IMR-90 (cell line): ENCODE data around the gene FAM20B. TPM values are rescaled to one million over a fixed set of nuclear protein-coding genes. Genes with fewer than 3 reads are reported as not detected.
A peak's percentile ranks its signal among the peaks of the same experiment; 100 is the strongest.

Source experiments
- ATAC-seq: fragments of 200-7000 bp; cut with Tn5 transposase; 2 replicates; pipeline ENCODE4 v1.9.1; 2020; ENCODE audit warnings: low read depth, mild to moderate bottlenecking, moderate library complexity
- BruUV-seq: library from RNA; stranded (reverse); fragments of 400-500 nt; replicated peaks from 2 replicates; lab custom pipeline; 2021; lab: Mats Ljungman, UMichigan
- CTCF ChIA-PET: fragments of 300-600 bp; formaldehyde crosslinking; extraction: SDS; loops from one replicate; lab custom pipeline; 2021; ENCODE audit warnings: antibody characterized with exemption; lab: Yijun Ruan, JAX
- POLR2A ChIA-PET: fragments of 300-600 bp; sonication (Branson Sonifier 250); formaldehyde crosslinking; loops from one replicate; lab custom pipeline; 2022; ENCODE audit warnings: antibody characterized with exemption; ENCODE audit not compliant: unreplicated experiment; lab: Charles Lee
- DNase-seq: peaks from one replicate; pipeline ENCODE4 v3.0.0; 2013
- H2AFZ ChIP-seq: replicated peaks from 2 replicates; pipeline ENCODE3; 2013; ENCODE audit warnings: low read length, mild to moderate bottlenecking; ENCODE audit not compliant: poor library complexity
- H2AK5ac ChIP-seq: 2 replicates; pipeline ENCODE4 v1.6.1; 2013; ENCODE audit warnings: low read depth, low read length, inconsistent platforms
- H2AK9ac ChIP-seq: replicated peaks from 2 replicates; pipeline ENCODE3; 2013; ENCODE audit warnings: mild to moderate bottlenecking, low read depth, low read length, moderate library complexity; ENCODE audit not compliant: poor library complexity
- H2BK120ac ChIP-seq: 2 replicates; pipeline ENCODE4 v1.6.1; 2013; ENCODE audit warnings: low read depth, low read length, inconsistent platforms
- H2BK15ac ChIP-seq: 3 replicates; pipeline ENCODE4 v1.6.1; 2013; ENCODE audit warnings: low read depth, low read length, inconsistent platforms
- H2BK20ac ChIP-seq: 2 replicates; pipeline ENCODE4 v1.6.1; 2013; ENCODE audit warnings: low read depth, mild to moderate bottlenecking, inconsistent platforms, low read length, moderate library complexity
- H2BK5ac ChIP-seq: 2 replicates; pipeline ENCODE4 v1.6.1; 2013; ENCODE audit warnings: mild to moderate bottlenecking, low read depth, low read length, inconsistent platforms; ENCODE audit not compliant: poor library complexity, severe bottlenecking
- H3K14ac ChIP-seq: replicated peaks from 2 replicates; pipeline ENCODE4 v1.6.1; 2013; ENCODE audit warnings: low read depth, low read length, inconsistent platforms
- H3K18ac ChIP-seq: 2 replicates; pipeline ENCODE4 v1.6.1; 2013; ENCODE audit warnings: low read depth, low read length, control low read depth
- H3K23ac ChIP-seq: 2 replicates; pipeline ENCODE4 v1.6.1; 2013; ENCODE audit warnings: low read depth, low read length, inconsistent platforms
- H3K27ac ChIP-seq: 2 replicates; pipeline ENCODE4 v1.5.1; 2013; ENCODE audit warnings: mild to moderate bottlenecking, control low read depth, low read length; ENCODE audit not compliant: insufficient read depth
- H3K27me3 ChIP-seq: 2 replicates; pipeline ENCODE4 v1.6.1; 2013; ENCODE audit warnings: low read length; ENCODE audit not compliant: control insufficient read depth, insufficient read depth
- H3K36me3 ChIP-seq: 2 replicates; pipeline ENCODE4 v1.6.1; 2013; ENCODE audit warnings: low read length, mixed read lengths; ENCODE audit not compliant: control insufficient read depth, insufficient read depth
- H3K4ac ChIP-seq: 2 replicates; pipeline ENCODE4 v1.6.1; 2013; ENCODE audit warnings: low read depth, low read length, inconsistent platforms
- H3K4me1 ChIP-seq: 2 replicates; pipeline ENCODE4 v1.6.1; 2013; ENCODE audit warnings: low read length, mixed read lengths; ENCODE audit not compliant: control insufficient read depth, insufficient read depth
- H3K4me2 ChIP-seq: 2 replicates; pipeline ENCODE4 v1.6.1; 2013; ENCODE audit warnings: low read depth, mild to moderate bottlenecking, control low read depth, low read length, moderate library complexity
- H3K4me3 ChIP-seq: 2 replicates; pipeline ENCODE4 v1.5.1; 2013; ENCODE audit warnings: low read depth, mild to moderate bottlenecking, control low read depth, low read length, moderate library complexity; ENCODE audit not compliant: insufficient read depth
- H3K56ac ChIP-seq: 2 replicates; pipeline ENCODE4 v1.6.1; 2013; ENCODE audit warnings: low read length, inconsistent platforms; ENCODE audit not compliant: insufficient read depth; ENCODE audit errors: extremely low read depth
- H3K79me1 ChIP-seq, 2 experiments: 2 replicates each; pipeline ENCODE4 v1.6.1; 2013; ENCODE audit warnings: low read length in 2 of 2, inconsistent platforms in 1 of 2, low read depth in 1 of 2
- H3K9ac ChIP-seq: 2 replicates; pipeline ENCODE4 v1.6.1; 2013; ENCODE audit warnings: low read depth, low read length, control low read depth
- H3K9me1 ChIP-seq: 2 replicates; pipeline ENCODE4 v1.6.1; 2013; ENCODE audit warnings: low read length, inconsistent platforms; ENCODE audit not compliant: insufficient read depth
- H3K9me3 ChIP-seq: 2 replicates; pipeline ENCODE4 v1.6.1; 2013; ENCODE audit warnings: low read length; ENCODE audit not compliant: control insufficient read depth, insufficient read depth
- H4K20me1 ChIP-seq: 2 replicates; pipeline ENCODE4 v1.6.1; 2013; ENCODE audit warnings: low read length, inconsistent platforms; ENCODE audit not compliant: insufficient read depth
- H4K5ac ChIP-seq: 2 replicates; pipeline ENCODE4 v1.6.1; 2013; ENCODE audit warnings: mild to moderate bottlenecking, low read depth, low read length, control low read depth
- H4K8ac ChIP-seq, 2 experiments: 2 replicates each; pipeline ENCODE4 v1.6.1; 2013; ENCODE audit warnings: low read depth in 2 of 2, low read length in 2 of 2, control low read depth in 1 of 2, inconsistent platforms in 1 of 2
- H4K91ac ChIP-seq: 2 replicates; pipeline ENCODE4 v1.6.1; 2013; ENCODE audit warnings: low read depth, low read length, inconsistent platforms; ENCODE audit not compliant: insufficient read depth
- BHLHE40 ChIP-seq: fragments of 150-350 bp; IDR thresholded peaks from 2 replicates; pipeline ENCODE4 v1.6.1; 2016; ENCODE audit warnings: mild to moderate bottlenecking, low read depth, low read length
- CEBPB ChIP-seq: IDR thresholded peaks from 2 replicates; pipeline ENCODE4 v1.6.1; 2012; ENCODE audit warnings: low read depth, low read length, improper control_type of control experiment
- CHD1 ChIP-seq: IDR thresholded peaks from 2 replicates; pipeline ENCODE4 v1.6.1; 2012; ENCODE audit warnings: low read depth, low read length, improper control_type of control experiment
- CTCF ChIP-seq: conservative IDR thresholded peaks from 2 replicates; pipeline ENCODE4 v1.5.1; 2012; ENCODE audit warnings: mild to moderate bottlenecking, low read depth, low read length, improper control_type of control experiment
- FOS ChIP-seq: fragments of 150-350 bp; IDR thresholded peaks from 2 replicates; pipeline ENCODE4 v1.6.1; 2016; ENCODE audit warnings: low read depth, low read length
- MAFK ChIP-seq: IDR thresholded peaks from 2 replicates; pipeline ENCODE4 v1.6.1; 2012; ENCODE audit warnings: low read depth, low read length, improper control_type of control experiment
- MAZ ChIP-seq: IDR thresholded peaks from 2 replicates; pipeline ENCODE4 v1.6.1; 2012; ENCODE audit warnings: low read depth, mild to moderate bottlenecking, low read length, improper control_type of control experiment, moderate library complexity, borderline replicate concordance
- MXI1 ChIP-seq: IDR thresholded peaks from 2 replicates; pipeline ENCODE4 v1.6.1; 2012; ENCODE audit warnings: low read depth, mild to moderate bottlenecking, low read length, moderate library complexity, borderline replicate concordance
- NFE2L2 ChIP-seq: fragments of 150-350 bp; IDR thresholded peaks from 2 replicates; pipeline ENCODE4 v1.6.1; 2016; ENCODE audit warnings: low read depth, mild to moderate bottlenecking, low read length
- POLR2A ChIP-seq: IDR thresholded peaks from 2 replicates; pipeline ENCODE4 v1.6.1; 2012; ENCODE audit warnings: mild to moderate bottlenecking, low read depth, low read length
- RCOR1 ChIP-seq: IDR thresholded peaks from 2 replicates; pipeline ENCODE4 v1.6.1; 2012; ENCODE audit warnings: mild to moderate bottlenecking, low read length, improper control_type of control experiment; ENCODE audit not compliant: insufficient replicate concordance
- RFX5 ChIP-seq: IDR thresholded peaks from 2 replicates; pipeline ENCODE4 v1.8.0; 2012; ENCODE audit warnings: low read depth, mild to moderate bottlenecking, low read length, moderate library complexity
- SMC3 ChIP-seq: fragments of 150-350 bp; IDR thresholded peaks from 2 replicates; pipeline ENCODE4 v1.6.1; 2016; ENCODE audit warnings: low read depth, mild to moderate bottlenecking, antibody characterized with exemption, low read length, moderate library complexity
- WGBS, 2 experiments: methylation state at CpG; one replicate each; pipeline versions ENCODE4 v1.1.5 to v1.1.7; 2013; ENCODE audit warnings: missing lambda C conversion rate in 2 of 2; ENCODE audit not compliant: insufficient read length in 1 of 2; ENCODE audit errors: extremely low coverage in 2 of 2; 5-methylcytosine and 5-hydroxymethylcytosine counted together
- dilution Hi-C: fragments of 300-500 bp; cut with HindIII; formaldehyde crosslinking; loops from one replicate; pipeline ENCODE4 v1.14.3; 2018; ENCODE audit warnings: low sequenced_read_pairs; ENCODE audit not compliant: unreplicated experiment
- in situ Hi-C: fragments of 300-500 bp; cut with MboI; formaldehyde crosslinking; loops from 3 replicates; pipeline ENCODE4 v1.14.3; 2019; ENCODE audit warnings: low sequenced_read_pairs, inconsistent platforms, mixed read lengths
- intact Hi-C: fragments of 100-400 bp; cut with micrococcal nuclease; formaldehyde crosslinking; loops from 2 replicates; pipeline ENCODE4 v1.10.0; 2022
- polyA plus RNA-seq, 3 experiments: library from polyadenylated mRNA; depleted of rRNA; stranded (reverse); fragments of >200 nt; gene quantifications; 2 replicates each; pipeline ENCODE4 v1.2.3, GENCODE V29; 2012; ENCODE audit warnings: low replicate concordance in 1 of 3
- total RNA-seq: library from RNA; depleted of rRNA; stranded (reverse); fragments of >200 nt; gene quantifications from 2 replicates; pipeline ENCODE4 v1.2.3, GENCODE V29; 2012
- TF ChIP-seq, protein P1 (sequence below): fragments of 150-350 bp; IDR thresholded peaks from 2 replicates; pipeline ENCODE4 v1.6.1; 2017; ENCODE audit warnings: mild to moderate bottlenecking, antibody characterized with exemption, low read length, low read depth

Gene FAM20B
- total and polyA plus RNA-seq, 2 of the 4 experiments (the other 2 are of a cell fraction), result 17.1 to 38.4 TPM

- TF ChIP-seq NFE2L2, result no peak
Observed at GRCh38 chr1:179091691-179092165, 66.0 kb downstream of the FAM20B start (continued).

GRCh38 chr1:179092896-179093461, 67.3 kb downstream of the FAM20B start:
- Histone ChIP-seq H3K14ac (no peak overlapping the region), H4K91ac (no peak overlapping the region), H4K20me1 (0 out of 2 replicates have a peak, but pooled peaks cover 3% of the 10 kb centered on the region), H3K9me1 (peaks cover 21% of the 10 kb centered on the region), H2AK5ac (no peak overlapping the region), H3K79me1 (peaks cover 0 to 72% of the 10 kb centered on the region in 2 experiments; a peak in 2 of 4 replicates), H2BK5ac (no peak overlapping the region), H2BK120ac (no peak overlapping the region), H3K36me3 (peaks cover 50% of the 10 kb centered on the region), H3K4me1 (peaks cover 10% of the 10 kb centered on the region), H3K56ac (no peak overlapping the region), H3K9ac (no peak overlapping the region), H3K27me3 (no peaks in the 10 kb centered on the region), H3K9me3 (no peaks in the 10 kb centered on the region), H3K18ac (no peak overlapping the region), H4K8ac (no peak overlapping the region), H4K5ac (no peak overlapping the region), H2AFZ (no peak overlapping the region), H3K23ac (no peak overlapping the region), H3K4me3 (no peak overlapping the region), H2BK15ac (no peak overlapping the region), H2AK9ac (peak overlapping the region; percentile 73), H3K4ac (no peak overlapping the region), H2BK20ac (no peak overlapping the region), H3K27ac (no peak overlapping the region), H3K4me2 (no peak overlapping the region)
- ChIA-PET POLR2A (no interaction called here), CTCF (no interaction called here)
- in situ Hi-C loops, result no loop called here
- BruUV-seq, result no TSS peak
- no peak for DNase-seq
- dilution Hi-C loops, result no loop called here
- intact Hi-C loops, result no loop called here
- 83% methylated on average over 6 of the region's 9 CpGs; no CpG with 5 or more reads in 1 of the 2 experiments for WGBS, 2 experiments
- ATAC-seq, result no peak
- TF ChIP-seq FOS (no peak), MAZ (no peak), CTCF (no peak), CEBPB (no peak), RCOR1 (no peak), RFX5 (no peak), MXI1 (no peak), POLR2A (no peak), BHLHE40 (no peak), SMC3 (no peak), NFE2L2 (no peak), CHD1 (no peak), MAFK (no peak)
- TF ChIP-seq, protein P1, sequence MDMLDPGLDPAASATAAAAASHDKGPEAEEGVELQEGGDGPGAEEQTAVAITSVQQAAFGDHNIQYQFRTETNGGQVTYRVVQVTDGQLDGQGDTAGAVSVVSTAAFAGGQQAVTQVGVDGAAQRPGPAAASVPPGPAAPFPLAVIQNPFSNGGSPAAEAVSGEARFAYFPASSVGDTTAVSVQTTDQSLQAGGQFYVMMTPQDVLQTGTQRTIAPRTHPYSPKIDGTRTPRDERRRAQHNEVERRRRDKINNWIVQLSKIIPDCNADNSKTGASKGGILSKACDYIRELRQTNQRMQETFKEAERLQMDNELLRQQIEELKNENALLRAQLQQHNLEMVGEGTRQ, result no peak
